AG09319 (cell line): ENCODE data around the gene MRPL33.

ENCODE experiments used
- DNase-seq: peaks from one replicate; pipeline ENCODE4 v3.0.0-alpha.2; 2010; ENCODE audit warnings: low read depth; ENCODE audit errors: extremely low read depth
- CTCF ChIP-seq: IDR thresholded peaks from 2 replicates; pipeline ENCODE4 v1.5.1; 2011; ENCODE audit warnings: low read depth, mild to moderate bottlenecking, inconsistent platforms, low read length, moderate library complexity

The MRPL33 gene

GRCh38 chr2:27728081-27728858, 43.2 kb upstream of the MRPL33 start:
- no peak for TF ChIP-seq CTCF

GRCh38 chr2:27729198-27729597, 42.3 kb upstream of the MRPL33 start:
- no peak for TF ChIP-seq CTCF
- no peak for DNase-seq

More at GRCh38 chr2:27728081-27728858, 43.2 kb upstream of the MRPL33 start:
- DNase-seq, result no peak

GRCh38 chr2:27729614-27730013, 41.9 kb upstream of the MRPL33 start:
- no peak for TF ChIP-seq CTCF
- no peak for DNase-seq

GRCh38 chr2:27730261-27730662, 41.3 kb upstream of the MRPL33 start:
- no peak for TF ChIP-seq CTCF
- no peak for DNase-seq

- DNase-seq, result no peak
- TF ChIP-seq CTCF, result no peak
These were observed 40.4 kb upstream of the MRPL33 start for GRCh38 chr2:27730980-27731691.

GRCh38 chr2:27734305-27734704, 37.2 kb upstream of the MRPL33 start:
- TF ChIP-seq CTCF, result no peak
- DNase-seq, result no peak

- TF ChIP-seq CTCF, result no peak
- peak; percentile 55 for DNase-seq
These were observed 36.1 kb upstream of the MRPL33 start for GRCh38 chr2:27735263-27735904.
